ENCODE data around the gene NOX5.
A peak's percentile ranks its signal among the peaks of the same experiment; 100 is the strongest.

NOX5 gene

DNA sequence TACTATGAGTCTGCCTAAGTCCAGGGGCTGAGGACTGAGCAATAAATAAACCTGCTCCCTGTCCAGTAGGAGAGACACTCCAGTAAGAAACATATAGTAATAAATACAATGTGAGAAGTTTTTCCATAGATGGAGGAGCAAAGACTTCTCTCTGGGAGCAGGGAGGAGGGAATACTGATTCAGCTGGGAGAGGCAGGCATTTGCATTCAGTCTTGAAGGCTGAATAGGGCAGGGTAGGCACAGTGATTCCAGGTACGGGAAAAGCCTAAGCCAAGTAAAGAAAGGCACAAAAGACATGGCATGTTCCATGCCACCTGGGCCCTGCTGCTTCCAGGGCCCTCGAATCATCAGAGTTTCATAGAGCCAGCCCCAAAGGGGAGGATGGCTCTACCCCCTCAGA is 86.3 kb downstream of the NOX5 start:
- DNase-seq (ENCODE audit: low read depth): no peak

DNA sequence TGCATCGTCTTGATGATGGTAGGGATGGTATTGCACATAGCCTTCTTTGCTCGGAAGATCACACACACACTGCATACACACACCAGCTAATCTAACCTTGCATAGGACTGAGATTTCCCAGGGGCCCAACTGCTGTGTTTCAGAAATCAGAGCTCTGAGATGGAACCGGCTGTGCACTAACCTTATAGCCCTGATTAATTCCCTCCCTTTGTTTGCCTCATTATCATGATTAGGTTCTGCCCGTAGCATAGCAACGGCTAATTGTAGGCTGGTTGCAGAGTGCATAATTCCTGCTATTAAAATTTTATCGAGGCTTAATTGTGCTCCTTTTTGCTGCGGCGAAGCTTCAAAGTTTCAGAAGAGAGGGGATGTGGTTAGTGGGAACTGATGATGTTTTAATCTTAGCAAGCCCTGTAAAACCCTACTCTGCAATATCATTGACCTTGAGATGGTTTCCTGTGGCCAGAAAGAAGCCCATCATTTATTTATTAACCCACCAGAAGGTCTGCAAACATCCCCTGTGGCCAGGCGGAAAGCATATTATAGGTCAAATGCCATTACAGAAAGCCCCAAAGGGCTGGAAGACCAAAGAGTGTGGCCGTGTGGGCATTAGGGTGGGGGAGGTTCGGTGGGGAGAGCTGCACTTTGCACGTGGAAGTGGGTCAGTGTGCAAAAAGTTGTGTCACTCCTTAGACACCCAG is 89.7 kb downstream of the NOX5 start:
- DNase-seq (ENCODE audit: low read depth): peak; percentile 6

DNA sequence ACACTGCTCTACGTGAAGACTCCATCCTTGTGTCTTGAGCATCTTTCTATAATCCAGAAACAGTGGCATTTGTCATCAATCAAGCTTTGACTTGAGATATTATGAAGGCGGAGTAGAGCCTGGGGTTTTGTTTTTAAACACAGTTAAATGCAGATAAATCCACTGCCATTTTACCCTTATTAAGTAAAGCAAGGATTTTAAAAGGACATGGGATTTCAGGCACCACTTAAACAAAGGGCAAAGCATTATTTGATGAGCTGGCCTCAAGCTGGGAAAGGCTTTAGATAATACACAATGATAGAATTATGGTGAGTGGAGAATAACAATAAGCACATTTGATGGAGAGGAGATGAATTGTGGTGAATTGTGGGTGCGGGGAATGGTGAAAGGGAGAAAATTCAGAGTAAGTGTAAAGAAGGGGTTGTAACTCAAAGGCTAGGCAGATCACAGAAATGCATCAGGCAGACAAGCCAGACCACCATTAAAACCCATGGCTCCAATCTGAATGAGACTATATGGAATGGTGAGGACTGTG is 91.0 kb downstream of the NOX5 start:
- DNase-seq (ENCODE audit: low read depth): no peak

DNA sequence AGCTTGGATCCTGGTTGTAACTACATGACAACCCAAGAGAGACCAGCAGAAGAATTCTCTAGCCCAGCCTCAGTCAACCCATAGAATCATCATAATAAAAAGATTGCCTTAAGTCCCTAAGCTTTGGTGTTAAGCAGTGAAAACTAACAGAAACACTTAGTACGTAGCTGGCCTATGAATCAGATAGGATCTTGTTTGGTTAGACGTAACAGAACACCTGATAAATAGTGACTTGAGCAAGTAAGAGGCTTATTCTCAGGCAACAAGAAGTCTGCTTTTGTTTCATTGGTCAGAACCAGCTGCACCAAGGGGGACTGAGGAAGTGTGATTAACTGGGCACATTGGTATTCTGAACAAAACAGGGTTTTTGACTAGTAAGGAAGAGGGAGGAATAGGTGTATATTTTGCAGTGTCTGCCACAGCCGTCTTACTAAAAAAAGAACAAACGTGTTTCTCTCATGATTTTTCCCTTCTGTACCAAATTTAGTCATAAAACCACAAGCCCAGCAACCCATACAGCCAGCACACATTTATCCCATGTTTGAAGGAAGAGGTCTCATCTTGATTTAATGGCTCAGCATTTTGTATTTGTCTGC is 92.6 kb downstream of the NOX5 start:
- no peak for DNase-seq (ENCODE audit: low read depth)

Measured in T-helper 22 cell (primary cell).